Measurements from ENCODE around the gene FUBP1.

GRCh38 chr1:77899647-77900320, 79.1 kb downstream of the FUBP1 start:
- TF ChIP-seq BHLHE40 (IDR thresholded peaks at IDR 0.05; ENCODE audit: low read length) (no peak), MAFF (IDR thresholded peaks at IDR 0.05; ENCODE audit: low read depth, low read length) (no peak)
